Stimulated activated CD4-positive, alpha-beta T cell treated with anti-CD3 and anti-CD28 coated beads, Interleukin-1b, Interleukin-23, amount 100 ng/mL, for 4 hours (primary cell): ENCODE measurements around the gene MXI1.
A peak's percentile ranks its signal among the peaks of the same experiment; 100 is the strongest.

ENCODE experiments used
- DNase-seq, 2 donors: peaks; one replicate each; pipeline ENCODE4 v3.0.0-alpha.2; 2020; ENCODE audit warnings: low read depth in 2 of 2

The MXI1 gene

DNA sequence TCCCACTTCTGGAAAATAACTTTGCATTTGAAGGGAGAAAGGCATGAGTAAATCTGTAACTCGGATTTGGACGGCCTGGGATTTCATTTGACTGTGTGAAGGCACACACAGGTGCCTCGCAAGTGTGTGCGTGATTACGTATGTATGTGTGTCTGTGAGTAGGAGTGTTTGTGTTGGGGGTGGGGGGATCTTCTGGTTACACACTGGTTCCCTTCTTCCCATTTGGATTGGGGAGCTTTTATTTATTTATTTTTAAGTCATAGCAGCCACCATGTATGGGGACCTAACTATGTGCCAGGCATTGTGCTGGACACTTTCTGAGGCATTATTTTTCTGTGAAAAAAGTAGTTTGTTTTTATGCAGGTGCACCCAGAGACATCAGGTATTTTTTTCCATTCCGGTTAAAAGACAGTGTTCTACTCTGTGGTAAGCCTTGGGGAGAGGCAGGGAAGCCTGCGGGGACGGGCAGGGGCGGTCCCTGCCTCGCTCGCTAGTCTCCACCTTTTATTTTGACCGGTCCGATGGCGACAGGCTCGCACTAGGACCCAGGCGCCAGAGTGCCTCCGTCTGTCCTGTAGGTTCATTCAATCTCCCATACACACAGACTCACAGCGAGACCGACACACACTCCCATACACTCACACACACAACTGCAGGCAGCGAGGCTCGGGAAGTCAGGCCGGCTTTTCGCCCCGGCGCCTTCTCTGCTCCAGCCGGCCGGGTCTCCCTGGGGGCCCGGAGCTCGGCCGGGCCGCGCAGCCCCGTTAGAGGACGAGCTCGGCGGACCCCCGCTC is at the start of gene MXI1:
TSS of gene MXI1 (plus strand) at position 595 of the 794 bp plus-strand sequence. CDS start 204 bp downstream, outside the sequence.
- peak; percentile 12 to 18 for DNase-seq

DNA sequence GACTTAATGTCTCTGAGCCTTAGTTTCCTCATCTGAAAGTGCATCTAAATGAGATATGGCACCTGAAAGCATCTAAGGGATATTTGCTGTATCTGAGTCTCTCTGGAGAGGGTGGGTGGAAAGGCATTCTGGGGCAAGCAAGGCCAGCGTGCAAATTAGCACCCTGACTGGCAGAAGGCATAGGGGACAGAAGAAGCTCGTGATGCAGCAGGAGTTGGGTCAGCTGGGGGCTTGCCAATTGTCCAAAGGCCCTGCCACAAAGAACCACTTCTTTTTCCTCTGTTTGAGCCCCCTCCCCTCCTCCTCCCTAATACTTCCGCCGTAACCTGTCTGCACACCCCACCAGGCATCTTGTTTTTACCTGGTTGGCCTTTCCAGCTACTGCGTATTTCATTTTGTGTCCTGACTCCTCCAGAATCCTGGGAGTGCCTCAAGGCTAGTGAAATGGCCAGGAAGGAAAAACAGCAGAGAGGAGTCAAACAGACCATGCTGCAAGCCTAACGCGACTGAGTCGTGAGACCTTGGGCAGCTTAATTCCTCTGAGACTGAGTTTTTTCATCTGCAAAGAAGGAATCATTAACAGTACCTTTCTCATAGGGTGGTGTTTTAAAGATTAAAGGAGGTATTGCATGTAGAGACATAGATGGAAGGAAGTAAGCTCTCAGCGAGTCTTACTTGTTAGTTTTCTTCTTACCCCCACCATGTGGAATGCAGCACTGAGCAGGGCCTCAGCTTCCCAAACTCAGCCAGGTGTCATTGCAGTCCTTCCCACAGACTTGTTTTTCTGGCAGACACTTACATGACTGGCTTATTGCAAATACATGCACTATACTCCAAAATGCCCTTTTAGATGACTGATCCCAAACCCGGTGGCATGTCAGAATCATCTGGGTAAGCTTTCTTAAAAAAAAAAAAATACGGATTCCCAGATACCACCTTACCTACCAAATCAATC is 49.1 kb upstream of the MXI1 start:
- no peak for DNase-seq

DNA sequence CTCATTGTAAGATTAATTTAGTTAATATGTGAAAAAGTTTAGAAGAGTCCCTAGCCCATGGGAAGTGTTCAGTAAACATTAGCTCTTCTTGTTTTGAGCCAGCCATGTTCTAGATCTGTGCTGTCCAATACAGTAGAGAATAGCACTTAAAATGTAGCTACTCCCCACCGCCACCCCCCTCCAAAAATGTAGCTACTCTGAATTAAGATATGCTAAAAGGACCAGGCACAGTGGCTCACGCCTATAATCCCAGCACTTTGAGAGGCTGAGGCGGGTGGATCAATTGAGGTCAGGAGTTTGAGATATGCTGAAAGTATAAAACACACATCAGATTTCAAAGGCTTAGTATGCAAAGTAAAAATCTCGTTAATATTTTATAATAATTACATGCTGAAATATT is 47.3 kb upstream of the MXI1 start:
- DNase-seq, result no peak

DNA sequence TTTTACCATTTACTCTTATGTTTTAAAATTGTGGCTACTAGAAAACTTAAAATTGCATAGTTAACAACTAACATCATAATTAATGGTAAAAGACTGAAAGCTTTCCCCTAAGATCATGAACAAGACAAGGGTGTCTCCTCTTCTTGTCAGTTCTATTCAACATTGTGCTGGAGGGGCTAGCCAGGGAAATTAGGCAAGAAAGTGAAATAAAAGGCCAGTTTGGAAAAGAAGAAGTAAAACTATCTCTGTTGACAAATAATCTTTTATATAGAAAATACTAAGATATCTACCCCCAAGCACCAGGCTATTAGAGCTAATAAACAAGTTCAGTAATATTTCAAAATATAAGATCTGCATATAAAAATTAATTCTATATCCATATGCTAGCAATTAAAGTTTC is 46.9 kb upstream of the MXI1 start:
- no peak for DNase-seq

DNA sequence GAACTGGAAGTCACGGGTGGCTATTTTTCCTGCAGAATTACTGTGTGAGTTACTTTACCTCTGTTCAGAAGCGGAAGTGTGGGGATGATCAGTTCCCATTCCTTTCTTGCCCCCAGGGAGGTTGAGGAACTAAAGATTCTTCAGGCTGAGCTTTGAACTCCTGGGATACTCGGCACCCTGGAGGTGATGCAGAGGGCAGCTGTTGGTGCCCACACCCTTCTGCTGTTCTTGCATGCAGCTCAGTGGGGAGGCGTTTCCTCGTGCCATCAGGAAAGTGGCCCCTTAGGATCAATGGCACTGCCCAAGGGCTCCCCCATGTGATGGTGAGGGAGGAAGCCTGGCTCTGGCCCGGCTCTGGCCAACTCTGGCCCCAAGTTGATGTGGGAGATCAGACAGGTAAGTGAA is 44.7 kb upstream of the MXI1 start:
- no peak for DNase-seq

DNA sequence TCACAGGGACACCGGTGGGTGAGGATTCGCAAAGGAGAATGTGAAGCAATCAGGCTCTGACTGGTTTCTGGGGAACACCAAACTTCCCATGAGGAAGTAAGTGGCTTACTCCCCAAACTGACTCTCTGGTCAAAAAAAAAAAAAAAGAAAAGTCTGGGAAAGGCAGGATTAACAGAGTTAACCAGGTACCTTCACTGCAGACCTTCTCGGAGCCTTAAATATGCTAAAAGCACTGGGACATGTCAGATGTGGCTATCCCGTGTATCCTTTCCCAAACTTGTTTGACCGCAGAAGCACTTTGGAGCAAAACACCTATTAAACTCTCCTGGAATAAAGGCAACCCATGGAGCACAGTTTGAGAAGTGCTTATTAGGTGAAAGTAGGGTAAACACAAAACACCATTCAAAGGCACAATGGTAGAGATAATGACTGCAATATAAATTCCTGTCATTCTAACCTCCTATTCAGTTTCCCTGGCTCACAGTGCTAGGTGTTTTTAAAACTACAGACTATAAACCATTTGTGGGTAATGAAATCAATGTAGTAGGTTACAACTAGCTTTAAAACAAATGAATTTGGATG is 44.1 kb upstream of the MXI1 start:
- DNase-seq, result no peak

DNA sequence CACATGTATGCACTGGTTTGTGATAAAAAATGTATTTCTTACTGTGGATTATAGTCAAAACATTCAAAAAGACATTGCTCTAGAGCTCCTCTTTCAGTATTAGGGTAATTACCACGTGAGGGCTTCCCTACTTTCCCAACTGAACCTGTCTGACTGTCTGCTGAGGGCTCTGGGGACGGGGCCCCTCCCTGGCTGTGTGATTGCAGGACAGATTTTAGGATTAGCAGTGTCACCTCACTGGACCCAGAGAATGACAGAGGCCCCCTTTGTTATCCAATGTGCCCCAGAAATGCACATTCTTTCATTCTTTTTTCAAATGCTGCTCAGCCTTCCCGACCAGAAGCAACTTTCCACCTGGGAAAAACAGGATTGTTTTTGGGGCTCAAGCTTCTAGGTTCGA is 43.6 kb upstream of the MXI1 start:
- DNase-seq, result no peak

DNA sequence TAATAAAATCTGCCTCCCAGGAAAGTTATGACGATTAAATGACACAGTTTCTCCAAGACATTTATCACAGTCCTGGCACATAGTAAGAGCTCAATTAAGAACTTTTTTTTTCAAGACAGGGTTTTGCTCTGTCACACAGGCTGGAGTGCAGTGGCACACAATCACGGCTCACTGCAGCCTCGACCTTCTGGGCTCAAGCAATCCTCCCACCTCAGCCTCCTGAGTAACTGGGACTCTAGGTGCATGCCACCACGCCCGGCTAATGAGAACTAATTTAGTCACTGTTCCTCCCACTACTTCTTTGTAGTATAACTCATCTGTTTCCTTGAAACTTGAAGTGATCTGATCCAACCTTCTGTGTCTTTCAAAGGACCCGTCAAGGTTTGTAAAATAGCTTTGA is 42.2 kb upstream of the MXI1 start:
- no peak for DNase-seq

DNA sequence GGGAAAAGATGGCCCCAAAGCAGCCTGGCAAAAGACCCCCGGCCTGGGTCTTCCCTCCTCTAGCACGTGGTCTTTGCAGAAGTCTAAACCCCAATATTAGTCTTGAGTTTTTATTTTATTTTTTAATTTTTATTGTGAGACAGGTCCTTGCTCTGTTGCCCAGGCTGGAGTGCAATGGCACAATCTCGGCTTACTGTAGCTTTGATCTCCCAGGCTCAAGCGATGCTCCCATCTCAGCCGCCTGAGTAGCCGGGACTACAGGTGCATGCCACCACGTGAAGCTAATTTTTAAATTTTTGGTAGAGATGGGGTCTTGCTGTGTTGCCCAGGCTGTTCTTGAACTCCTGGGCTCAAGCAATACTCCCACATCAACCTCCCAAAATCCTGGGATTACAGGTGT is 40.3 kb upstream of the MXI1 start:
- no peak for DNase-seq

DNA sequence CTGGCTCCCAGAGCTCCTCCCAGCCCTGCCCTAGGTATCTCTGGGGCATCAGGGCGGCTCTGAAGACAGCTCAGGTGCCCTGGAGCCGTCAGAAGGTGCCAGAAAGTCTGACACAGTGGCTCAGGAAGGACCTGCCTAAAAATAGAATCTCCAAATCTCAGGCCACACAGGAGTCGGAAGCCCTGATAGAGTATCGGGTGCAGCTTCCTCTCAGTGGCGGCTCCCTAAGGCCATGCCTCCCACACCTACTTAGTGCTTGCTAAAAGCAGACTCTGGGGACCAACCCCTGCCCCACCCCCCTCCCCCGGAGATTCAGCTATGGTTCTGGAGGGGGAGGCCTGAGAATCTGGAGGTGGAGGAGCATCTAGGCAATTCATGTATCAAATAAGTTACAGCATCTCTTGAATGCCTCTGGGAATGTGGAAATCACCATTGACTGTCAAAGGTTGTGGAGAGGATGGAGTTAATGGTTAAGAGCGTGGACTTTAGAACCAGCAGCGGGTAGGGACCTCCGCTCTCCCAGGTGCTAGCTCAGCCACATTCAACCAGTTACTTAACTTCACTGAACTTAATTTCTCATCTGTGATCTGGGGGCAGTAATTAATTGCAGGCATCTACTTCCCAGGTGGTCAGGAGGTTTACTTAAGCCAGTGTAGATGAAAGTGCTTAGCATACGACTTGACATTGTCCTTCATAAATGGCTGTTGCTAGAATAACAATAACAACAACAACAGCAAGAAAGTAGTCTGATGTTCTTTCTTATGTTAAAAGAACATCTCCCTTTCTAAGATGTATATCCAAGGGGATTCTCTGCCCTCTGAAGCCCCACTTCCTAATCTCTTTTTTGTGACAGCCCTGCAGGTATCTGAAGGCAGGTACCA is 38.6 kb upstream of the MXI1 start:
- DNase-seq, result no peak

DNA sequence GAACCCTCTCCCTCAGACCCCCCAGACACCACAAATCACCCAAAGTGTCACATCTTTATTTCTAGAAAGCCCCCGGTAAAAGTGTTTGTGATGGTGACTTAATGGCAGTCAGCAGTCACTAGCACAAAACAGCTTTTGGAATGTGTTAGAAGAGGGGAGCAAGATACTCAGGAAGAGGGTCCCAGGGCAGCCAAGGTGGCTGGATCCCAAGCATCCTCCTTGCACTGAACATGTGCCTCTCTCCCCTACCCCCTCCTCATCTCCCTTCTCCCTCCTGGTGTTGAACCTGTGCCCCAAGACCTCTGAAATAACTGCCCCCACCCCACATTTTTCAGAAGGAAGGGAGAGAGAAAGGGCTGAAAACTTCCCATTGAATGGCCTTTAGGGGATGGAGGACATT is 37.8 kb upstream of the MXI1 start:
- DNase-seq, result no peak

DNA sequence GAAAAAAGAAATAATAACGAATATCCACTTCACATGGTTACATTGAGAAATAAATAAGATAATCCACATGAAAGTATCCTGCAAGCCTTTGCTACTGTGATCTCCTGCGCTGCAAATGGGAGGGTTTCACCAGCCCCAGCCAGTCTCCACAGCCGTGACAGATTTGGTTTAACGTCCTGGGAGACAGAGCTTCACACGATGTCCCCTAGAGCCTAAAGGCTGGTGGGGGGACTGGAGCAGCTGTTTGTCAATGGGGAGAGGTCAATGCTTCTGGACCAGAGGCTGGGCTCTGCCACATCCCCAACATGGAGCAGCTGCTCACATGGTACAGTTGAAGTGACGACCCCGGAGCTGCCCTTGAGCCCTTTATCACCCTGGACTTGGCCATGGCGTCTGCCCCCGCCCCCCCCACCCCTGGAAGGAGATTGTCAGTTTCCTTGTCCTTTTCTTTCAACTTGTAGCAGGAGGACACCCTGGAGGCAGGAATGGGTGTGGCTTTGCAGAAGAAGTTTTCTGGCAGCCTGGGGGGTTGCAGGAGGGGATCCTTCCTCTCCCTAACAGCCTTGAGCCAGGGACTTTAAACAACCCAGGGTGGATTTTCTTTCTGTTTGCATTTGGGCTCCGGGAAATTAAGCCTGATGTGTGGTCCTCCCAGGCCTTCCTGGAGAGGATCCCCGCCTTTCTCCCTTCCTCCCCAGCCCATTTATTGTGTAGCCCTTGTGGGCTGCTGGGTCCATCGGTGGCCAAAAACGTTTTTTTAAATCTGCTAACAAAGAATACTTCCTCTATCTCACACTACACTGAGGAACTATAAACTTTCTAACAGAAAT is 37.0 kb upstream of the MXI1 start:
- DNase-seq, result no peak

DNA sequence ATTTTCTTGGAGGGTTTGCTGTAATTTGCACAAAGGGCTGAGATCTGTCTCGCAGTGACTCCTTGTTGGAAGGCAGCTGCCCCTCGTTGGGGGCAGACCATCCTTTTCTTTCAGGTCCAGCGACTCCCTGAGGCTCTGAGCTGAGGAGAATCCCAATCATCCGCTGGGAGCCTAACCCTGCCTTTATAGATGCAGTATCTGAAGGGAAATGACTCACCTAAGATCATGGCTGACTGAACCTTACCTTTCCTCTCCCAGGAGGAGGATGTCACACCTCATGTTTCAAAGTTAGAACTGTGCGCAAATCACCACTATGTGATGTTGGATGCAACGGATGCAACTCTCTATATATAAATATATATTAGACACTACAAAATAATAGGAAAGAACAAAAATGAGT is 36.4 kb upstream of the MXI1 start:
- no peak for DNase-seq

DNA sequence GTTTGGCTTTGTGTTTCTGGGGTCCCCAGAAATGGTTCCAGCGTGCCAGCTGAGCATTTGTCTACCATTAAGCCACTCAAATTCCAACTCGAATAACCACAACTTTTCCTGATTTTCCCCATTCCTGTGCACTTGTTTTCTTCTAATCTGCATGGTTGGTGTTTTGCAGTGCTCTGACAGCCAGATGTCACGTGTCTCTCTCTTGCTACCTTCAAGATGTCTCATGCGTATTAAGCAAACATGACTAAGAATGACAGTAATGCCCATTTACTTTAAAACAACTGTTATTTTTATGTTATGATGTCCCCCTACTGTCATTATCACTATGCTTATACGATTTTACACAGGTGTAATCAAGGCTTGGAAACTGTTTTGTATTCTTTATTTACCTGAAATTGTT is 35.2 kb upstream of the MXI1 start:
- DNase-seq, result no peak

DNA sequence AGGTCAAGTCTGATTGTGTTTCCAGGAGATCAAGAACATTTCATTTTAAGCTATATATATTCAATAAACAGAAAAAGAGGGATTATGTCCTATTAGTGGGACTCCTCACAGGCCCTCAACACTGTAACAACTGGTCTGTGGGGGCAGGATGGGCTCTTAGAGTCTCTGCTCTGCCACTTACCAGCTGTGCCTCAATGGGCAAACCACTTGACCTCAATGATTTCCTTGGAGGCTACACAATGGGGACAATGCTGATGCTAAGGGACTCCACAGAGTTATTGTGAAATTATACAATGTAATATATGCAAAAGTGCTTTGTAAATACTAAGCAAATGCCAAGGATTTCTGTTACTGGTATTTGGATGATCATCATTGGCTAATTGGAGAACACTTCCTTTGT is 33.2 kb upstream of the MXI1 start:
- DNase-seq, result no peak

DNA sequence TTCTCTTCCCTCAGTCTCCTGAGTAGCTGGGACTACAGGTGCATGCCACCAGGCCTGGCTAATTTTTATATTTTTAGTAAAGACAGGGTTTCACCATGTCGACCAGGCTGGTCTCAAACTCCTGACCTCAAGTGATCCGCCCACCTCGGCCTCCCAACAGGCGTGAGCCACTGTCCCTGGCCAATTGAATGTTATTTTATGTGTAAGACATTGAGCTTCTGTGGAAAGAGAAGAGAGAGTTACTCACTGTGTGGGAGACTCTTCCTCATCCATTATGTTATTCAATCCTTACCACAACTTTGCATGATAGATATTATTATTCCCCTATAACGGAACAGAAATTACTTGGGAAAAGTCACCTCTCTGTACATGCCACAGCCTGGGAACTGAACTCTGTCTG is 32.6 kb upstream of the MXI1 start:
- no peak for DNase-seq

DNA sequence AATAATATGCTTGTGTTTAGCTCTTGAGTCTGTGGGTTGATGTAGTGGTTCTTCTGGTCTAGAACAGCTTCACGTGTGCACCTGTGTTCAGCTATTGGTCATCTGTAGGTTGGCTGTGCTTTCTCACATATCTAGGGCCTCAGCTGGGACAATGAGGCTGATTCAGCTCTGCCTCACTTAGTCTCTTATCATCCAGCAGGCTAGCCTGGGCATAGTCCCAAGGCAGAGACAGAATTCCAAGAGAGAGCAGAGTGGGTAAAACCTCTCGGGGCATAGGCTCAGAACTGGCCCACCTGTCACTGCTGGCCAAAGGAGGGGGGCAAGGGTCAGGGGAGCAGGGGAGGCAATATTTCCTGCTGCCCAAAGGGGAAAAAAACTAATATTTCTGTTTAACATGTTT is 32.0 kb upstream of the MXI1 start:
- DNase-seq, result no peak

DNA sequence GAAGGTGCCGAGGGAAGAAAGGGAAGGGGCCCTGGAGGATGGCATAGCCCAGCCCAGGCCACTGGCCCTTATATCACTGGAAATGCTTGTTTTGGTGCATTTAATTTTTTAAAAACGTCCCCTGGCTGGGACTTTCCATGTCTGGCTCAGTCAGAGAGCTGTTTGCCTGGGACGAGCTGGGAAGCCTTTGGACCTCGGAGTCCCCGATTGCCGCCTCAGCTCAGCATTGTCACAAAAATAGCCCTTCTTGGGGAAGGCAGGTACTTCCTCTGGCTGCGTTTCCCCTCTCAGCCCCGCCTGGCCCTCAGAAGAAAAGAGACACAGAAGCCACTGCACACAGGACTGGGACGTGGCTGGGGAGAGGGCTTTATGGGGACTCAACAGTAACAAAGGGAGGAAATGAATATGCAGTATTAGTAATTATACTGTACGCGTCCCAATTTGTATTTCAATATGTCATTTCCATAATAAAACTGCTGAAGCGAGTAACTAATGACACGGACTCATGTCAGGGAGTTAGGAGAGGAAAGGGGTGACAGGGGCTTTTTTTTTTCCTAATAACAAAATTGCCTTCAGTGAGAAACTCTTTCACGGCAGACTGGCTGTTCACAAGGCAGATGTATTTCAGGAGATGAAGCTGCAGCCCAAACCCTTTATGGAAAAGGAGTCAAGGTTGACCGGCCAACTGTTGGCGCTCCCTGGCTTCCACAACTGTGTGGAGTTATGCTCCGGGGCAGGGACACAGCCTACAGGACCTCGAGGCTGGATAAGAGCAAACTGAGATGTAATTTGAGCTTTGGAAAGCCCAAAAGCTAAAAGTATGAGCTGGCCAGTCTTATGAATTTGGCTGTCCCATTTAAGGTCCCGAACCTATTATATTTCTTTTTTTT is 31.0 kb upstream of the MXI1 start:
- no peak for DNase-seq

DNA sequence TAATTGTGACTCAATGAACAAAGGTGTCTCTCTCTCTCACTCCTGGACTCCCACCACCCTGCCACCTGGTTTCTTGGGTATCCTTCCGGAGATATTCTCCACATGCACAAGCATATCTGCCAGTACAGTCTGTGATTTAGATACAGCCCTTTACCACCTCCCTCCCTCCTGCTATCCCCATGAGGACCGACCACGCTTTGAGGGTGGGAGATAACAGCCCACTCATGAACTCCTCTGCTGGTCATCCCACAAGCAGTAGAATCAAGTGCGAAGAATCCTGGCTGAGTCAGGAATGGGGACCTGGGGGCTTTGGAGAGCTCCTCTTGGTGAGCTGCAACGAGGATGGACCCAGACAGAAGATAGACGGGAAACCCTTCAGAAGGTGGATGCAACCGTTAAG is 28.2 kb upstream of the MXI1 start:
- DNase-seq, result no peak

DNA sequence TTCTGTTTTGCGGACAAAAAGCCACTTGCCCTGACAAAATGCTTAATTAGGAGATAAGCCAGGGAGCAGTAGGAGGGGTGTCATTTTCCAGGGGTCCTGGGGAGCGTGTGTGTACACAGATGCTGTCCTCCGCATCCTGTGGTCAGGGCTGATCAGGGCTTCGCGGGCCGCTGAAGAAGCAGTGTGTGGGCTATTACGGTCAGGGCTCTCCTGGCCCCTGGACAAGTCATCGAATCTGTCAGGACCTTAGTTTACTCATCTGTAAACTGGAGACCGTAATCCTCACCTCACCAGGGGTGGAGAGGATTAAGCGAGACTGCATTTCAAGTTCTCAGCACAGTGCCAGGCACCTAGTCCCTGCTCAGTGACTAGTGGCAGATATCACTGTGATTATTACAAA is 26.0 kb upstream of the MXI1 start:
- no peak for DNase-seq
